ENCODE data around the gene BCKDHA.
"Not testable (repeated sequence)": the region's sequence is repeated elsewhere in the genome, so short reads cannot be mapped to it uniquely, and the experiment has no call there.

BCKDHA gene

GRCh38 chr19:41408256-41408655, 10.6 kb downstream of the BCKDHA start:
- DNase-seq: peak; percentile 21

DNA sequence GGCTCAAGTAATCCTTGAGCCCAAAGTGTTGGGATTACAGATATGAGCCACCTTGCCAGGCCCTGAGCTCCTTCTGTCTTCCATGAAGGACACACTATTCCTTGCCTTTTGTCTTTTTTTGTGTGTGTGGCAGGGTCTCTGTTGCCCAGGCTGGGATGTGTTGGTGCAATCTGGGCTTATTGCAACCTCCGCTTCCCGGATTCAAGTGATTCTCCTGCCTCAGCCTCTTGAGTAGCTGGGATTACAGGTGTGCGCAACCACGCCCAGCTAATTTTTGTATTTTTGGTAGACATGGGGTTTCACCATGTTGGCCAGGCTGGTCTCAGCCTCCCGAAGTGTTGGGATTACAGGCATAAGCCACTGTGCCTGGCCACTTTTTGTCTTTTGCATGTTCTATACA, 11.2 kb downstream of the BCKDHA start:
- not testable (repeated sequence) for DNase-seq

- no peak for DNase-seq
Observed at GRCh38 chr19:41409288-41409687, 11.7 kb downstream of the BCKDHA start.

DNA sequence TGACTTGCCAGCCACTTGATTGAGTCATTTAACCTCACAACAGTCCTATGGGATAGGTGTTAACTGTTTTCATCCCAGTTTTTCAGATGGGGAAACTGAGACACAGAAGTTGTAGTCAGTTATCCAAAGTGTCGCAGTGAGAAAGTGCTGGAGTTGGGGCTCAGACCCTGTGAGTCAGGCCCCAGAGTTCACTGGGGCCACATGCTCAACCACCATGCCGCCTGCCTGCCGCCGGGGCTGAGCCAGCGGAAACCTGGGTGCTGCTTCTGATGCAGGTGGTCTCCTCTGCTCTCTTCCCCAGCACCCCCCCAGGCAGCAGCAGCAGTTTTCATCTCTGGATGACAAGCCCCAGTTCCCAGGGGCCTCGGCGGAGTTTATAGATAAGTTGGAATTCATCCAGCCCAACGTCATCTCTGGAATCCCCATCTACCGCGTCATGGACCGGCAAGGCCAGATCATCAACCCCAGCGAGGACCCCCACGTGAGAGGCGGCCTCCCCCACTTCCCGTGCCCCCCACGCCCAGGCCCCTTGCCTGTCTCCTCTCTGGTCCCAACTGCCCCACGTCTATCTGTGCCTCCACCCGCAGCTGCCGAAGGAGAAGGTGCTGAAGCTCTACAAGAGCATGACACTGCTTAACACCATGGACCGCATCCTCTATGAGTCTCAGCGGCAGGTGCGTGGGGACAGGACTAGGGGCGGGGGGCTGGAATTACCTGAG, 12.9 kb downstream of the BCKDHA start:
- DNase-seq: no peak

GRCh38 chr19:41411100-41411967, 13.7 kb downstream of the BCKDHA start:
- no peak for DNase-seq

DNA sequence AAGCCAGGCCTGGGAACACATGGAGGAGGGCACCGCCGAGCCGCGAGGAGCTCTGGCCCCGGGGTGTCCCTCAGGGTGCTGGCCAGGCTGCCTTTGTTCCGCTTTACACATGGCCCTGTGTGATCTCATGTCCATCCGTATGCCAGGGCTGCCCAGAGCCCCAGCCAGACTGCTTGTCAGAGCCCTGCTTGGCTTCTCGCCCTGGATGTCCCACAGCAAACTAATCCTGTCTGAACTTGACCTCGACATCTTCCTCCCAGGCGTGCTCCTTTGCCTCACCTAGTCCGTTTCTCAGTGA, 14.3 kb downstream of the BCKDHA start:
- no peak for DNase-seq

DNA sequence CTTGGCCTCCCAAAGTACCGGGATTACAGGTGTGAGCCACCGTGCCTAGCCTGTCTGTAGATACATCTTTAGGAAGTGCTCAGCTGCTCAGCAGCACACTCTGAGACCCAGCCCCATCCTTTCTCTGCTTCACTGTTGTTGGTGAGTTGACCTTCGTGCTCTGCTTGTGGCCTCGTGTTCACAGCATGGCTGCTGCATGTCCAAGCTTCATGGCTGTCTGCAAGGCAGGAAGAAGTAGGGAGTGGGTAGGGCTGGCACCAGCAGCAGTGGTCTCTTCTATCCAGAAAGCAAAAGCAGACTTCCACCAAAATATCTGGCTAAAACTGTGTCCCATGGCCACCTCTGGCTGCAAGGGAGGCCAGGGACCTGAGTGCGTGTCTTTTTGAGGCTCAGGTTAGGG, 15.3 kb downstream of the BCKDHA start:
- DNase-seq: no peak

DNA sequence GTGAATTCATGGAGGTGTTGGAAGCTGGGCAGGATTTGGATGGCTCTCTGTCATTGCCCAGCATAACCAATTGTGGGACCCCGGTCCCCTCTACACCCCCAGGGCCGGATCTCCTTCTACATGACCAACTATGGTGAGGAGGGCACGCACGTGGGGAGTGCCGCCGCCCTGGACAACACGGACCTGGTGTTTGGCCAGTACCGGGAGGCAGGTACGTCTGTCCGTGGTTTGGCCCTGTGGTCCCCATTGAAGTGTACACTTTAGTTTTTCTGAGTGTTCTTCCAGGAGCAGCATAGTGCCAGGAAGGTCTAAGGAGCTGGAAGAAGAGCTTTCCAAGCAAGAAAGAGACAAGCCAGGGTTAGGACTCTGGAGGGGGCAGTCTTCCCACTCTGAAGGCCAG, 16.3 kb downstream of the BCKDHA start:
- no peak for DNase-seq

- no peak for DNase-seq
Observed at GRCh38 chr19:41414461-41414860, 16.8 kb downstream of the BCKDHA start.

- no peak for DNase-seq
Observed at GRCh38 chr19:41415154-41415571, 17.5 kb downstream of the BCKDHA start.

- no peak for DNase-seq
Observed at GRCh38 chr19:41416194-41416674, 18.6 kb downstream of the BCKDHA start.

DNA sequence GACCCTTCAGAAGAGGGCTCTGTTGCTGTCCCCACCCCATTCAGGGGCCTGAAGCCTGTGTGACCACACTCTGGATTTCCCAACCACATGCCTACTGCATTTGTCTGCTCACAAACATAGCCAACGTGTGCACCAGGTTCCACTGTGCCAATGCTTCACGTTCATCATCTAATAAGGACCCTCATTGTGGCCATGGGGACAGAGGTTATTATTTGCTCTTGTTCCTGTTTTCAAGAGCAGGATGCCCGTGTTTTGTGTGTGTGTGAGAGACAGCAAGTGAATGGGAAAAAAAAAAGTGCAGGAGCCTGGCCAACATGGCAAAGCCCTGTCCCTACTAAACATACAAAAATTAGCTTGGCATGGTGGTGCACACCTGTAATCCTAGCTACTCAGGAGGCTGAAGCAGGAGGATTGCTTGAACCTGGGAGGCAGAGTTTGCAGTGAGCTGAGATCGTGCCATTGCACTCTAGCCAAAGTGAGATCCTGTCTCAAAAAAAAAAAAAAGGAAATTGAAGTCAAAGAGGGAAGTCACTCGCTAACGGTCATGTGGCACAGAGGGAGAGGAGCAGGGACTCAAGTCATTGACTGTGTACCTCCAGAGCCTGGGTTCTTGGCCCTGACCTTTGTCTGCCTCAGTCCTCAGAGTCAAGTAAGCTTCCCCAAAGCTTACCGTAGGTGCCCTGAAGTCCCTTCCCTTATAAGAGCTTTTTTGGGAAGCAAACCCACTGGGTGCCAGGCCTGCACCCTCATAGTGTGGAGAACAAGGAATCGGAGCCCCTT, 22.7 kb downstream of the BCKDHA start:
- DNase-seq: no peak

DNA sequence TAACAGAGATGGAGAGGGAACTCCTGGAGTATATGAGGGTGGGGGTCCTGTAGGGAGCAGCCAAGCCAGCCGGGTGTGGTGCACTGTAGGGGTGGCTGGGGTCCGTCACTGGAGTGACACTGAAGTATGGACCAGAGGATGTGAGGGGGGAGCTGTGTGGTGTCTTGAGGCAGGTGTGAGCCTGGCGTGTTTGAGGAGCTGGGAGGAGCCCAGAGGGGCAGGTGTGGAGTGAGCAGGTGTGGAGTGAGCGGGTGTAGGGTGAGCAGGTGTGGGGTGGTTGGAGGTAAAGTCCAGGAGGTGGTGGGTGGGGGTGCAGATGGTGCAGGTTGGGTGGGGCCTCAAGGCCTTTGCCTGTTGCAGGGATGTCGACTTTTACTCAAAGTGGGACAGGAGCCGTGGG, 23.7 kb downstream of the BCKDHA start:
- no peak for DNase-seq

DNA sequence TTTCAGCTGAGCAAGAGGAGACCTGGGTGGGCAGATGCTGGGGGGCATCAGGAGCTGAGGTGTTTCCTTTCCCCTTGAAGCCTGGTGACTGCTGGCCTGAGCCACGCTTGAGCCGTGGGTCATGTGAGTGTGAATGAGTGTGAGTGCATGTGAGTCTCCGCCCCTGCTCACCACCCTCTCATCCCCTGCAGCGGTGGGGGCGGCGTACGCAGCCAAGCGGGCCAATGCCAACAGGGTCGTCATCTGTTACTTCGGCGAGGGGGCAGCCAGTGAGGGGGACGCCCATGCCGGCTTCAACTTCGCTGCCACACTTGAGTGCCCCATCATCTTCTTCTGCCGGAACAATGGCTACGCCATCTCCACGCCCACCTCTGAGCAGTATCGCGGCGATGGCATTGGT, 24.4 kb downstream of the BCKDHA start:
- DNase-seq: no peak

GRCh38 chr19:41422456-41422855, 24.8 kb downstream of the BCKDHA start:
- no peak for DNase-seq

DNA sequence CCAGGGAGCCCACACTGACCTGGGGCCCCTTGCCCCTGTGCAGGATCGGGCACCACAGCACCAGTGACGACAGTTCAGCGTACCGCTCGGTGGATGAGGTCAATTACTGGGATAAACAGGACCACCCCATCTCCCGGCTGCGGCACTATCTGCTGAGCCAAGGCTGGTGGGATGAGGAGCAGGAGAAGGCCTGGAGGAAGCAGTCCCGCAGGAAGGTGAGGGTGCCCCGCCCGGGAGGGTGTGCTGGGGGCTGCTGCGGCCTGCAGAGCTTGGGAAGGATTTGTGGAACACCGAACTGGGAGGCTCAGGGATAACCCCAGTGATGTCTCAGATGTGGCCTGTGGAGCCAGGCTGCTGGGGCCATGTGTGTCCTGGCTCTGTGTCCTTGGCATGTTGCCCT, 25.3 kb downstream of the BCKDHA start:
- no peak for DNase-seq

- no peak for DNase-seq
Observed at GRCh38 chr19:41424335-41425173, 26.9 kb downstream of the BCKDHA start.

GRCh38 chr19:41425174-41426115, 27.8 kb downstream of the BCKDHA start:
- DNase-seq: no peak

DNA sequence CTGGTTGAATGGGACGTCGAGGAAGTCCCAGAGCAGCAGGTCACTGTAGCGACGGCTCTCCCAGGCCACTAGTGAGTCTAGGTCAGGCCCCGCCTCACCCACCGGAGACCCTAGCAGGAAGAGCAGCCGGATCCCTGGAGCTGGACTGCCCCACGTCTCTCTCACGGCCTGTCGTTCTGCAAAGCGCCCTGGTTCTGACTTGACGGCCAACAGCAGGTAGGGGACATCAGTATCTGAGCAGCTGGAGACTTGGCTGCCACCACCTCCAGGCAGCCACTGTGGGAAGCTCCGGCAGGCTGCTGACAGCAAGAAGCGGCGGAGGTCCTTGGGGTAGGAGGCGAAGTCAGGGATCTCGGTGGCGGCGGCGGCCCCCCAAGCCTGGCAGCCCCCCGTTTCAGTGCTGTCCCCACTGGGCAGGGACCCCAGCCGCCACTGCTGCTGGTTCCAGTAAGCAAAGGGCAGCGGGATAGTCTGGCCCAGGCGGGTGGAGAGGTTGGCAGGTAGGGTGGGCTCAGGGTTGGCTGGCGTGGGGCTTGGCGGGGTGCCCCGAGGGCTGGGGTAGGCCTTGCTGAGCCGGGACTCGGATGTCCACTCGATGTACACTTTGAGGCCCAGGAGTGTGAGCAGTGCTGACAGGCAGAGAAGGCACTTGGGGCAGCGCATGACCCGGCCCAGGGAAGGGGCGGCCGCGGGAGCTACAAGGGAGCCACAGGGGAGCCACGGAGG, 28.7 kb downstream of the BCKDHA start:
- no peak for DNase-seq

GRCh38 chr19:41426952-41427646, 29.5 kb downstream of the BCKDHA start, which contains the start of gene B3GNT8:
B3GNT8 (minus strand) TSS chr19:41427374; CDS start chr19:41426778, 596 bp downstream.
- peak; percentile 73 for DNase-seq

All from NCI-H82 (cell line).